ENCODE measurements around the gene STK32B.

Gene STK32B

DNA sequence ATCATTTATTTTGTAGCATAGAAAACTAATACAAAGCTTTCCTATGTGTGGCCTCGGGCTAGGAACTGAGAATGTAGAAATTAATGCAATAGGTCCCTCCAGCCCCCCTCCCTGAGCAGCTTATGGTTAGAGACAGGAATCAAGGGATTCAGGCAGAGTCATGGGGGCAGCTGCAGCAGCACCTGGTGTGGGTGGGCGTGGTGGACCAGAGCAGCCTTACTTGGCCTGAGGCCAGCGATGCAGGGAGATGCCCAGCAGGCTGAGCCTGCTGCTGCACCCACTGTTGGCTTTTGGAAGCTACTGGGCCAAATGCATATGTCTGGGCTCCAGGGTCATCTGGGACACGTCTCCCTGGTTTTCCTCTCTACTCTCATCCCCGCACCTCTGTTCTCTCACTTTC lies 74.0 kb downstream of the STK32B start:
- DNase-seq (ENCODE audit: low read depth): no peak

DNA sequence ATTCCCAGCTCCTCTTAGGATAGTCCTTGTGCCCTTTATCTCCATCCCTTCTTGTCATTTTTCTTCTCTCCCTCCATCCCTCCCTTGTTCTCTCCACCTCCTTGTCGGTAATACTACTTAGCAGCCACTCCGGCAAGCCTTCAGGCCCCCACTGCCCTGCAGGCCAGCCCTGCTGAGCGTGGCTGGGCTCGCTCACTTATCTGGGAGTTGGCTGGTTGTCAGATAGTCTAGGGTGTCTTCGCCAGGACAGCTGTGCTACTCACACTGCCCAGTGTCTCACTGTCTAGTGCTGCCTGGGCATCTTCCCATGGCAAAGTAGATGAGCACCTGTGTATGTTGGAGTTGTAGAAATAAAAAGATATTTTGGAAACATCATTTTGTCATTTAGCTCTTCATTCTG lies 75.0 kb downstream of the STK32B start:
- no peak for DNase-seq (ENCODE audit: low read depth)

DNA sequence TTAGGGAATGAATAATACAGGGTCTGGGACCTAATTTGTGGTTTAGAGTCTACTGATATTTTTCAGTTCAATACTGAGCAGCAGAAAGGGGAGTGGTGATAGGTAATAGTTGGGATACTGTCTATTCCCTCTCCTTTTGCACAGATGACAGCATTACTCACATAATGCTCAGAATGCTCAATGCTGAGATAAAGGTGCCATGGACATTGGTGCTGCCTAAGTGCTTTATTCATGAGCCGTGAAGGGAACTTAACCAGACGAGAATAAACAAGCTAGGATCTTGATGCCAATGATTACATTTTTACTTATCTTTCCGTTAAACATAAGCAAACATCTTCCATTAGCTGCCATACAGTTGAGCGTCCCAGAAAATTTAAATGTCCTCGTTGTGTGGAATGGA lies 75.6 kb downstream of the STK32B start:
- DNase-seq (ENCODE audit: low read depth): no peak

DNA sequence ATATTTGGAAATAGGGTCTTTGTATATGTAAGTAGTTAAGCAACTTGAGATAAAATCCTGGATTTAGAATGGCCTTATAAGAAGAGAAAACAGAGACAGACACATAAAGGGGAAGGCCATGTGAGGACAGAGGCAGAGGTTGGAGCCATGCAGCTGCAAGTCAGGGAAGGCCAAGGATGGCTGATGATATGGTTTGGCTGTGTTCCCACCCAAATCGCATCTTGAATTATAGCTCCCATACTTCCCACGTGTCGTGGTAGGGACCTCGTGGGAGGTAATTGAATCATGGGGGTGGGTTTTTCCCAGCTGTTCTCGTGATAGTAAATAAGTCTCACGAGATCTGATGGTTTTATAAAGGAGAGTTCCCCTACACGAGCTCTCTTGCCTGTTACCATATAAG lies 76.3 kb downstream of the STK32B start:
- DNase-seq (ENCODE audit: low read depth): no peak

DNA sequence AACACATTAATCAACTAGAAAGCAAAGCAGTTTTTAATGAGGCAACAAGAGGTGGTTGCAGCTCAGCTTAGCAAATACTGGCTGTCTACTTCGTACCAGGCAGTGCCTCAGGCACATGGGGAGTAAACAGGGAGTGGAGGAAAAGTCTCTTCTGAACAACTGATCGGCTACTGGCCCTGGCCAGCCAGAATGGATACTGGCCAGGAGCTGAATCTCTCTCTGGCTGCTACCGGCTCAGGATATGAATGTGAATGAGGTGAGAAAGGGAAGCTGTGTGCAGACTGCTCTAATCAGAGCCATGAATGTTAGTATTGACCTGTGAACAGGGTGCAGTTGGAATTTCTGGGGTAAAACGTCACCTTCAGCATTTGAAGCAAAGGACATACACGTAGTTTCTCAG lies 77.3 kb downstream of the STK32B start:
- DNase-seq (ENCODE audit: low read depth): no peak

DNA sequence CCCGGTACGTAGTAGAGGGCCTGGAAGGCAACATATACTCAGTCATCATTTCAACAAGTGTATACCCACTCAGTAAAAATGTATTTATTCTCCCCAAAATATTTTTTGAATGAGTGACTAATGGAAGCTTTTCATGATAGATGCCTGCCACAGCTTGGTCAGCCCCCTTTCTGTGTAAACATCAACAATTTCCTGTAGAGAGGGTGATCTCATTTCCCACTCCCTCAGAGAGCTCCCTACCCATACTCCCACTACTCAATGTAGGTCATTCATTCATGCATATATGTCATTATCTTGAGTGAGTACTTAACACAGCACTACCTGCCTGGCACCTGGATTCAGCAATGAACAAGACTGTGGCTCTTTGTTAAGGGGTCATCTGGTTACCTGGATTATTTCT lies 81.9 kb downstream of the STK32B start:
- no peak for DNase-seq (ENCODE audit: low read depth)

DNA sequence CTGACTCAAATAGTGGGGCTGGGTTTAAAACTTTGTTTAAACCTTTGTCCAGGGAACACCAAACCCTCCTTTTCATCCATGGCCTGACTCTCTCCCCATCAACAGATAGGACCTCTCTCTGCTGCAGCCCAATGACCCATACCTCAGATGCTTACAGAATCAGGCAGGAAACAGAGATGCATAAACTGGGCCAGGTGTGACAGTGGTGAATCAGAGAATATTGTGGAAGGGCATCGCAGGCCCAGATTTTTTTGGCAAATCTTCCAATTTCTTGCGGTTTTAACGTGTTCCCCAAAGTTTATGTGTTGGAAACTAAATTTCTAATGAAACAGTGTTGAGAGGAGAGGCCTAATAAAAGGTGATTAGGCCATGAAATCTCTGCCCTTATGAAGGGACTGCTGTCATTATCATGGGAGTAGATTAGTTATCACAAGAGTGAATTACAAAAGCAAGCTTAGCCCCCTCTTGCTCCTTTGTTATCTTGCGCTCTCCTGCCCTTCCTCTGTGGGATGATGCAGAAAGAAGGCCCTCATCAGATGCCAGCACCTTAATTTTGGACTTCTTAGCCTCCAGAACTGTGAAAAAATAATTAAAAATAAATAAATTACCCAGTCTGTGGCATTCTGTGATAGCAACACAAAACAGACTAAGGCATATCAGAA lies 82.8 kb downstream of the STK32B start:
- no peak for DNase-seq (ENCODE audit: low read depth)

DNA sequence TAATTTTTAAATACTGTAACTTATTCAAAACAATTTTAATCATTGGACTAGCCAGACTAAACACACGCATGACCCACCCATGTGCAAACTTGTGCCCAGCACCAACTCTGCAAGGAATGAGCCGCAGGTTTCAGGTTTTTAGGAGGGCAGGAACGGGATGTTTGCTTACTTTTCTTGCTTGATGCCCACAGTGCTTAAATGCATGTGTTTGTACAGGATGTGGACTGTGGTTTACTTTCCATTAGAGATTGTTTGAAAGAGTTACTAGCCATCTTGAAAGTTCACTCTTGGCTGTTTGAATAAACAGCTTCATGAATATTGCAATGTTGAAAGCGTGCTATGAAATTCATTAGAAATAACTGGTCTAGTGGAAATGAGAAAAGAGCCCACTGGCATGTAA lies 83.3 kb downstream of the STK32B start:
- no peak for DNase-seq (ENCODE audit: low read depth)

DNA sequence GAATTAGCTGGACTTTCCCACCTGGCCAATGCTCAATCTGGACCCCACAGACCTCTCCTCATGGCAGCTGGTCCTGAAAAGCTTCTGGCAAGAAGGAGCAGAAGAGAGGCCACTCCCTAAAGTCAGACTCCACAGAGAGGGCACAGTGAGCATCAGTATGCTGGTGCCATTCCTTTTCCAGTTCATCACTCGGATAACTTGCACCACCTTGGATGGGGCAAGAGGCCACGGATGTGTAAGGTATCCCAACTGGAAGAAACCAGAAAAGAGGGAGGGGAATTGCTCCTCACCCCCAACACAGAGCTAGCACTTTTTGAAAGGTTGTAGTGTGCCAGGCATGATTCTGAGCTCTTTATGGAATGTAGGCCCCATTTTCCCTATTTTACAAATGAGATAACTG lies 85.9 kb downstream of the STK32B start:
- no peak for DNase-seq (ENCODE audit: low read depth)

DNA sequence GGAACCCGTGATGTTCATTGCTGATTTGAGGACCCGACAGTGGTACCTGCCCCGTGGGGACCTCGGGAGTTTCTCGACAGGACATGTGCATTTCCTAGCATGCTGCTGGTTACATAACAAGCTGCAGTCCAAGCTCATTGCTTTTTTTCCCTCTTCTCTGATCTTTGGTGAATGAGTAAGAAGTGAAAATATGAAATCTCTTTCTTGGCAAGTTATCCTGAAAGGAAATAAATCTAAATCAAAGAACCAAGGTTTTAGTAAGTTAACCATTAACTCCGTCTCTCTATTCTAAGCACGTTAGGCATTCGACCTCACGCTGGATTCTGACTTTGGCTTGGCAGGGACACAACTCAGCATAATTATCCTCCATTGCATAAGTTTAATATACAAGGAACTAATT lies 86.6 kb downstream of the STK32B start:
- DNase-seq (ENCODE audit: low read depth): no peak

DNA sequence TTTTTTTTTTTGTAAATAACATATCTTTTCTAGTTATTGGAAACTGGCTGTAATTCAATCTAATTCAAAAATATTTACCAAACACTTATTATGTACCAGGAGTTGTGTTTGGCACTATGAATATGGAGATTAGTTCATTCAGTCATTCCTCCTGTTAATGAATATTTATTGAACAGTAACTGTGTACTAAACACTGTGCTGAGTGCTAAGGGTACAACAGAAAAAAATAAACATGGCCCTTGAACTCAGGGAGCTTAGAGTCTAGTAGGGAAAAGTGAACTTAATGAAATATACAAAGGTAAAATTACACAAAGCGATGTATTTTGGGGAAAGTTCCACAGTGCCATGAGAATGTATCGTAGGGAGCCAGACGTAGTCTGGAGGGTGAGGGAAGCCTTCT lies 87.1 kb downstream of the STK32B start:
- no peak for DNase-seq (ENCODE audit: low read depth)

DNA sequence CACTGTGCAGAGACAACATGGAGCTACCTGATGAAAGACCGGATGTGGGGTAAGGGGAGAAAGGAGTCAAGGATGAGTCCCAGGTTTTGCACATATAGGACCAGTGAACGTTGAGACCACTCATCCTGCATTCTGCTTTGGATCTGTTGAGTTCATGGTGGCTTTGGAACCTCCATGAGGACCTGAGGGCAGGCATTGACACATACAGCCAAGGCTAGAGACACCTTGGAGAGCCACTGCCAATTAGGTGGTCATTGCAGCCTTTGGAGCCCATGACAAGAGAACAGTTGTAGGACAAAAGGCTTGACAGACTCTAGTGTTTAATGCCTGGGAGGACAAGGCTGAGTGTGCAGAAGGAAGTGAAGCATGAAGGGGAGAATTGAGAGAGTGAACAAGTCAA lies 87.9 kb downstream of the STK32B start:
- DNase-seq (ENCODE audit: low read depth): no peak

DNA sequence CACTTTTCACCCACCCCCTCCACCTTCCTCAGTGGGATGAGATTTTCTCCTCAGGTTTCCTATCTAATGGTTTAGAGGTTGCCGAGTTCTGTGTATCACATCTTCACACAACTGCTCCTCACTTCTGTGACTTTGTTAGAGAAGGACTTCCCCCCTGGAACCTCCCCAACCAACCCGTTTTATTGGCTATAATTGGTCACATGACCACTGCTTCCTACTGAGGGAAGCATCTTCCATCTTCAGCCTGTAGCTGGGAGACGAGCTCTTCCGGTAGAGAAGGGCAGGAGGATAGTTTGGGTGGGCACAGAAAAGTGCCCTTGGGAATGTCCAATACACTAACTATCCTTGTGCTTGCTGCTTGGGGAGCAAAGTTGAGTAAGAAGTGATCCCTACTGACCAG lies 90.5 kb downstream of the STK32B start:
- no peak for DNase-seq (ENCODE audit: low read depth)

DNA sequence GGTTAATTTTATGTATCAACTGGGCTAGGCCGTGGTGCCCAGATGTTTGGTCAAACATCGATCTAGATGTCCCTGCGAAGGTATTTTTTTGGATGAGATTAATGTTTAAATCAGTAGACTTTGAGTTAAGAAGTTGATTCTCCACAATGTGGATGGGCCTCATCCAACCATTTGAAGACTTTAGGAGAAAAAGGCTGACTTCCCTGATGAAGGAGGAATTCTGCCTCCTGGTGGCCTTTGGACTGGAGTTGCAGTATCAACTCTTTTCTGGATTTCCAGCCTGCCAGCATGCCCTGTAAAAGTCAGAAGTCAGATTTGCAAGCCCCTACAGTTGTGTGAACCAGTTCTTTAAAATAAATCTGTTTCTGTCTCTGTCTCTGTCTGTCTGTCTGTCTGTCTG lies 91.4 kb downstream of the STK32B start:
- DNase-seq (ENCODE audit: low read depth): no peak

DNA sequence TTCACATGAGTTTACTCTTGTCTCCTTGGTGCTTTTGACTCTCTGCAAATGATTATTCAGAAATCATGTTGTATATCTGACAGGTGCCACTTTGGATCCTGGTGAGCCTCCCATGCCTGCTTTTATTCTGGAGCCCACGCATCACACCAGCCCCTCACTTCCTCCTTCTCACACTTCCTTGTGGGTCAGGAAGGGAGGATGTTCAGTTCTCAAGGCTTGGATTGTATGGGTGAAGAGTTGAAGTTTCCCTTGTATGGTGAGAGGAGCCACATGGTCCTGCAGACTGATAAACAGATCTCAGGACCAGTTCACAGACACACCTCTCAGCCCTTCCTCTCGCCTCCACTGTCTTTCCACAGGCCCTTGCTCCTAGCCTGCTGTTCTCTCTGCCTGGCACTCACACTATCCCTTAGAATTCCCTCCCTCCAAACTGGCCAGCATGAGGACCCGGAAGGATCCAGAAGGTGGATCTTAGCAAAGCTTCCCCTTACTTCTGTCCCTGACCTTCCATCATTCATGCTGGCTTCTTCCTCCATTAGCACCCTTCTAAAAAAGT lies 92.1 kb downstream of the STK32B start:
- DNase-seq (ENCODE audit: low read depth): no peak

DNA sequence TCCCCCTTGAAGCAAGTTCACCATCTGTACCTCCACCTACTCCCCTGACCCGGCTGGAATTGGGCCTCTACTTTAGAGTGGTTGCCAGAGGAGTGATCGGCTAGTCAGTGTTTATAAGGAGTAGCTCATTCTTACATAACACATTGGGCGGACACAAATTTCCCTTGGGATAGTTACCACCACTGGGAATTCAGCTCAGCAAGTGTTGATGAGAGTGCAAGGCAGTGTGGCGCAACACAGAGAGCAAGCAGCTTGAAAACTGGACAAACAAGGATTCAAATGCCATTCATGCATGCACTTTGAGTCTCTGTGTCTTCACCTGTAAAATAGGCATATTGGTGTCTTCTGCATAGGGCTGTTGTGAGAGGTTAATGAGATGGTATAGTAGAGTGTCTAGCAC lies 92.7 kb downstream of the STK32B start:
- DNase-seq (ENCODE audit: low read depth): no peak

DNA sequence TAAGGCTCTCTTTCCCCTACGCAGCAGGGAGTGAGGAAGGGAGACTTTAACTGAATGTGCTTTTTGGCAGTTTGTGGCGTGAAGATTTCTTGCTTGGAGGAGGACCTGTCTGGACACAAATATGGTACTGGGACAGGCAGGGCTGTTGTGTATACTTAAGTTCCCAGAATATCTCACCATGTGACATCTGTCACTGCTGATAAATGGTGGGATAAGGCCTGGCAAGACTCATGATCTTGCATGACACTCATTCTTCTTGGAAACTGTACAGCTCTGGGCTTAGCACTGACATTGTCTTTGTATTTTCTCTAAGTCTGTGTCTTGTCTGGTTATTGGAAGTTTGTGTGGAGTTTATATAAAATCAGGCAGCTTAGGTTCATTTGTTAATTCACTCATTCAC lies 93.1 kb downstream of the STK32B start:
- DNase-seq (ENCODE audit: low read depth): no peak

DNA sequence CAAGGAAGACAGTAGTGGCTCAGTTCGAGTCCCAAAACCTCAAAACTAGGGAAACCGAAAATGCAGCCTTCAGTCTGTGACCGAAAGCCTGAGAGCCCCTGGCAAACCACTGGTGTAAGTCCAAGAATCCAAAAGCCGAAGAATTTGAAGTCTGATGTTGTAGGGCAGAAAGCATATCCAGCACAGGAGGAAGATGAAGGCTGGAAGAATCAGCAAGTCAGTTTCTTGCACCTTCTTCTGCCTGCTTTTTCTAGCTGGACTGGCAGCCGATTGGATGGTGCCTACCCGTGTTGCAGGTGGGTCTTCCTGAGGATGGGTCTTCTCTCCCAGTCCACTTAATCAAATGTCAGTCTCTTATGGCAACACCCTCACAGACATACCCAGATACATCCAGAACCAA lies 95.0 kb downstream of the STK32B start:
- DNase-seq (ENCODE audit: low read depth): no peak

DNA sequence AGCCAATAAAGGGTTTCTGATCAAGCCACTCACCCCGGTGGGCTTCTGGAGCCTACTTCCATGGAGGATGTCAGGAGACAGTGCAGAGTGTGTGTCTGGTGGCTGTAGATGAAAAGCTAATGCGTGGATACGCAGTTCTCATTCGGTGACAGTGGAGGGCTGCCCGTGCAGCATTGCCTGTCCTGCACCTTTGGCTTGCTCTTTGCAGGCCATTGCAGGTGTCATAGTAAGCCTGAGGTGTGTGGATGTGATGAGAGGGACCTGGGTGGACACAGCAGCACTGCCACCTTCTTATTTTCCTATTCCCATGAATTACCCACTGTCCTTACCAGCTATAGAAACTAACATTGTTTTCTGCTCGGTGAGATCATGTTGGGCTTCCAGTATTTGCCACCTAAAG lies 101.2 kb downstream of the STK32B start:
- DNase-seq (ENCODE audit: low read depth): no peak

DNA sequence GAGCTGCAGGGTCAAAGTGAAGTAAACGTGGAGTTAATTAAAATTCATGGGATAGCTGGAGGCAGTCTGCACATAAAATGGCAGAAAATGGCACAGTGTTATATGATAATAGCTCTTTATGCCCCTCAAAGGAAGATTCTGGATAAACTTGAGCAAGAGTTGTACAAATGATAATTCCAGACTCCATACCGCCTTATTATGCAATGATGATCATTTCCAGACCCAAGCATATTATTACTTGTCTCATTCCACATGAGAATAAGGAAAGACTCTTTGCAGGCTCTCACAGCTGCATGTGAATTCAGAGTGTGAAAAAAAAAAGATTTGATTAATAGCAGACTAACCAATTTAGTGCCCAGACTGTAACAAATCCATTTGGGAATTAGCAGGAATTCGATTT lies 105.4 kb downstream of the STK32B start:
- no peak for DNase-seq (ENCODE audit: low read depth)

DNA sequence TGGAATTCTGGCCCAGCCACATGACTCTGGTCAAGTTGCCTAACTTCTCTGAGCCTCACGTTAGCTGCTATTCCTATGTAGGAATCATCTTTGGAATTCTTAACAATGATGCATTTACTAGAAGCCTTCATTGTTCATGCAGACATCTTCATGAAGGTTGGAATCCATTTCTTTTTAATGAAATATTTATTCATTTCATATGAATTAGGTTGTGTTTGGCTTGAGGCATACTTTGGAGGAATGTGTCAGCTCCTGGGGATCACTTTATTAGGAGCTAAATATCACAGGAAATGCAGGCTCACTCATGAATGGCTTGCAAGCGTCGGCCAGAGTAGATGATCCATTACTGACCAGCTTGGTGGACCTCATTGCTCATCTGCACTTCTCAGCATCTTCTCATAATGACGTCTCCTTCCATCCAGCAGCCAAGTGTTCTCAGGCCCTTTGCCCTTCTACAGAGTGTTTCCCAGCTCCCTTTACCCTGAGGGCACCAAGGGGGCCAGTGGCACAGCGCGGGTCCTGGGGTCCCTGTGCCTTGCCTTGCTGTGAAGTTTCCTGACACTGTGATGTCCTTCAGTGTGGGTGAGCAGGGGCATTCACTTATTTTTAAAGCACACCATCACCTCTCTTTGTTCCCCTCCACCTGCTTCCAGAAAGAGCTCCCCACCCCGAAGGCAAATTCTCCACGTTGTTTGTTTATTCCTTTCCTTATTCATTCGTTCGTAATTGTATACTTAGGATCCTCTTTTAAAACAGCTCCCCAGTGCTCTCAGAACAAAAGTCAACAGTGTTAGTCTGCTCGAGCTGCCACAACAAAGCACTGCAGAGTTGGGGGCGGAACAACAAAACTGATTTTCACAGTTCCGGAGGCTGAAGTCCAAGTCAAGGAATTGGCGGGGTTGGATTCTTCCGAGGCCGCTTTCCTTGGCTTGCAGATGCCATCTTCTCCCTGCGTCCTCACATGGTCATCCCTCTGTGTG lies 106.8 kb downstream of the STK32B start:
- no peak for DNase-seq (ENCODE audit: low read depth)

DNA sequence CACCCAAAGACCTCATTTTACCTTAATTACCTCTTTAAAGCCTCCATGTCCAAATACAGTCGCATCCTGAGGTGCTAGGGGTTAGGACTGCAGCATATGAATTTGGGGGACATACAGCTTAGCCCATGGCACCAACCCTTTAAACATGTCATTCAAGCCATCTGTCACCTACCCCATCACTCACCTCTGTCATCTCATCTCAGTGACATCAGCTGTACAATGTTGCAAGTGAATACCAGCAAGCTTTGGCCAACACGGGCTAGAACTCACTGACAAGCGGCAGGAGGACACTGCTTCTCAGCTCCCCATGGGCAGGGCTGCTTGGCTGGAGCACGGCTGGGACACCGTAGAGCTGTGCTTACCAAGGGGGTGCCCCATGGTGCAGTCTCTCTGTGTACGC lies 107.5 kb downstream of the STK32B start:
- no peak for DNase-seq (ENCODE audit: low read depth)

DNA sequence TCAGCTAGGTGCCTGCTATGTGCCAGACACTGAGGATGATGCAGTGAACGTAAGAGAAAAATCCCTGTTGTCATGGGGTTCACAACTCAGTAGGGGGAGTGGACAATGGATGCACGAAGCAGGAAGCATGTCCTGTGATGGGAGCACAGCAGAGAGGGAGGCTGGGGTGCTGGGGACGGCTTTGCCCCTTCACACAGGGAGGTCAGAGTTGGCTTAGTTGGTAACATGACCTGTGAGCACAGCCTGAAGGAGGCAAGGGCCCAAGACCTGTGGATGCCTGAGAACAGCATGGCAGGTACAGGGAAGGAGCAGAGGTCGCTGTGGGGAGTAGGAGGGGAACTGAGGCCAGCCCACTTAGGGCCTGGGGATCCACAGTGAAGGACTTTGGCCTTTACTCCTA lies 109.4 kb downstream of the STK32B start:
- no peak for DNase-seq (ENCODE audit: low read depth)

Measured in stimulated activated CD8-positive, alpha-beta memory T cell treated with anti-CD3 and anti-CD28 coated beads, Interleukin-15, amount 100 ng/mL, for 1 hour (primary cell).